ENCODE measurements around the gene ZNF48. TPM values are rescaled to one million over a fixed set of nuclear protein-coding genes. Genes with fewer than 3 reads are reported as not detected.

The ZNF48 gene
- total RNA-seq, 2 donors from 2014 or later: 5.4 to 6.4 TPM

DNA sequence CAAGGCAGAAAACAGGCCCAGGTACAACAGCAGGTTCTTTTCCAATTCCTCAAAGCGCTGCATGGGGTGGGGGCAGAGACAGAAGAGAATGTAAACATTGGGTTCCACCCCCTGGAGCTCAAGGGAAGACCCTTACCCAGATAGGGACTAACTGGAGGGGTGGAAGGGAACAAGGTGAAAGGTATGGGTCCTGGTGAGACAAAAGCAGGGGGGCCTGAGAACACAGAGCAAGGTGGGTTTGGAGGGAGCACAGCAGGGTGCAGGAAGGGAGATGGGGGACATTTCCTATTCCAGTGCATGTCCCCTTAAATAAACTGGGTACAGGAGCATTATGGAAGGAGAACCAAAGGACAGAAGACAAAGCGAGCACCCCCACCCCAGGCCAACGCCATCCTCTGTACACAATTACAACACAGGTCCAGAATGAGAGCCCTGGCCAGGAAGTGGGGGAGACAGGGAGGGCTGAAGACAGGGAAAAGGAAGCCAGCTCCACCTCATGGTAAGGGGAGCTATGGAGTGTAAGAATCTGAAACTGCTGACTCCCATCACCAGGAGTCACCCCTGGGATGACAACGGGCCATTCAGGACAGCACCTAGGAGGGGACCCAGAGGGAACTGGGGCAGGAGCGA, 38.0 kb upstream of the ZNF48 start:
- intact Hi-C loops (cut with DNase I): loop anchor here in 1 of 2 donors (10.0 kb wide), 1 partner anchor 48 kb away; the partner anchor contains the start of gene ZNF771
- ATAC-seq (no peak), DNase-seq (no peak)

- intact Hi-C loops (cut with DNase I): loop anchor here in 1 of 2 donors (10.0 kb wide), 1 partner anchor 47 kb away; the partner anchor contains the start of gene ZNF771
These were observed 37.3 kb upstream of the ZNF48 start for GRCh38 chr16:30357715-30358576.

DNA sequence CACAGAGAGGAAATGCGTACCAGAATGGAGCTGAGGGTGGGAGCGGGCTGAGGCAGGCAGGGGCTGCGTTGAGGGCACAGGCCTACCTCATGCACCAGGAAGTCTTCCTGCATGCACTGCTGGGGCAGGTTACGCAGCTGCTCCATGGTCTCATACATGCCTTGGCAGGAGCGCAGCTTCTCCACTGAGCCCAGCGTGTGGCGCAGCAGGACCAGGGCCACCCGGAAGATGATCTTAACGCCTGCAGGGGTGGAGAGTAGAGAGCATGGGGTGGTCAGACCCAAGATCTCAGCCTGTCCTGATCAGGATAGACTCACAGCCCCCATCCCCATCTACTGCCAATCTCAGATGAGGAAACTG, 36.7 kb upstream of the ZNF48 start:
- intact Hi-C loops (cut with DNase I): loop anchor here in 1 of 2 donors (10.0 kb wide), 1 partner anchor 46 kb away; the partner anchor contains the start of gene ZNF771
- no peak for ATAC-seq
- DNase-seq: no peak

More at GRCh38 chr16:30357715-30358576, 37.3 kb upstream of the ZNF48 start:
- ATAC-seq: no peak
- DNase-seq: no peak

- intact Hi-C loops (cut with DNase I): loop anchor here in 1 of 2 donors (10.0 kb wide), 1 partner anchor 46 kb away; the partner anchor contains the start of gene ZNF771
- ATAC-seq (no peak), DNase-seq (no peak)
These were observed 36.0 kb upstream of the ZNF48 start for GRCh38 chr16:30358990-30359870.

GRCh38 chr16:30359871-30360170, 35.4 kb upstream of the ZNF48 start:
- no peak for ATAC-seq
- intact Hi-C loops (cut with DNase I): loop anchor here in 1 of 2 donors (10.0 kb wide), 1 partner anchor 45 kb away; the partner anchor contains the start of gene ZNF771
- DNase-seq: no peak

DNA sequence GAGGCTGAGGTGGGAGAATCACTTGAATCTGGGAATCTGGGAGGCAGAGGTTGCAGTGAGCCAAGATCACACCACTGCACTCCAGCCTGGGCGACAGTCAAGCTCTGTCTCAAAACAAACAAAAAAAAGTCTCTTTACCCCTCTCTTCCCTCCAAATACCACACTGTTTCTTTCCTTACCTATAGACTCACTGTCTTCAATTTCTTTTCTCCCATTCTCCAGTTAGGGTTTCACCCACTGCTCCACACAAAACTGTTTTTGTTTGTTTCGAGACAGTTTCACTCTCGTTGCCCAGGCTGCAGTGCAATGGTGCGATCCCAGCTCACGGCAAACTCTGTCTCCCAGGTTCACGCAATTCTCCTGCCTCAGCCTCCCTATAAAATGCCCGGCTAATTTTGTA, 34.0 kb upstream of the ZNF48 start:
- intact Hi-C loops (cut with DNase I): no loop called here
- DNase-seq: no peak
- ATAC-seq: no peak

- no peak for ATAC-seq
- no peak for DNase-seq
- intact Hi-C loops (cut with DNase I): no loop called here
These were observed 30.0 kb upstream of the ZNF48 start for GRCh38 chr16:30365200-30365599.

DNA sequence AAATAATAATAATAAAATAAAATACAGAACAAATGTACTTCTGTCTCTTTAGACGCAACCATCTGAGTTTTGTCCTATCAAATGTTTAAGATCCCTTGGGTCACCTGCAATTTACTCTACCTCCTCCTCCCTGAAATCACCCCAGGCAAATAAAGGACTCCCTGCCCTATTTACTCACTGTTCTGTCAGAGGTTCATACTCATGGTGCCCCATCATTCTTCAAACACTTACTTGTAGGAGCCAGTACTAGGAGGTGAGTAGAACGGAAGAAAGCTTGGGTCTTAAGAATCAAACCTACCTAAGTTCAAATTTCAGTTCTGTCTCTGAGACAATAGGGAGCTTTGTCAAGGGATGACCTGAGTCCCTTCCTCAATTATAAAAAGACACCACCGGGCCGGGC, 28.7 kb upstream of the ZNF48 start:
- intact Hi-C loops (cut with DNase I): no loop called here

GRCh38 chr16:30367349-30368009, 27.7 kb upstream of the ZNF48 start:
- no peak for ATAC-seq
- no peak for DNase-seq
- intact Hi-C loops (cut with DNase I): no loop called here

More for the DNA sequence above, 28.7 kb upstream of the ZNF48 start:
- ATAC-seq: no peak
- no peak for DNase-seq

DNA sequence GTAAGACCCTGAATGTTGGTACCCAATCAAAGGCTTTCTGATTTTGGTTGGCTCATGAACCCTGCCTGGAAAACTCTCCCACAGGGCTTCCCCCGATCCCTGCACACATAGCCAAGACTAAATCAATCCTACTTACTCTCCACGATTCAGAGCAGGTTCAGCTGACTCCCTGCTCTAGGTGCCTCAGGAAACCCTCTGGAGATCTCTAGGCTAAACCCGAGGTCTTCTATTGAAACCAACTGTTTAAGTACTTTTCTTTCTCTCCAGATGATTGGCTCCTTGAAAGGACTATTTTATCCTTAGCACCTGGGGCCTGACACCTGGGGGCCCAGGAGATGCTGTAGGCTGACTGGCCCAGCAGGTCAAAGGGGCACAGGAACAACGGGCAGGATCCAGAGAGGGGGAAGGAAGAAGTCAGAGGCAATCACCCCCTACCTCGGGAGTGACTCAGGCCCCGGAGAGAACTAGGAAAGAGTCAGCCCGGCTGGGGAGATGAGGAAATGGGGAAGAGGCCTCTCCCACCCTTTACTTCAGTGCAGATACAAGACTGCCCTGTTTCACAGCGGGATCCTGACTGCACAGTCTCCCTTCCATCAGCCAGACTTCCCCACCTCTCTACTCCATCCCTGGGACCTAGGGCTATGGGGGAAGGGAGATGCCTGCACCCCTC, 27.0 kb upstream of the ZNF48 start:
- intact Hi-C loops (cut with DNase I): no loop called here
- ATAC-seq (no peak), DNase-seq (peak; percentile 55)

- DNase-seq (no peak), ATAC-seq (no peak)
- intact Hi-C loops (cut with DNase I): no loop called here
These were observed 26.5 kb upstream of the ZNF48 start for GRCh38 chr16:30368792-30369090.

DNA sequence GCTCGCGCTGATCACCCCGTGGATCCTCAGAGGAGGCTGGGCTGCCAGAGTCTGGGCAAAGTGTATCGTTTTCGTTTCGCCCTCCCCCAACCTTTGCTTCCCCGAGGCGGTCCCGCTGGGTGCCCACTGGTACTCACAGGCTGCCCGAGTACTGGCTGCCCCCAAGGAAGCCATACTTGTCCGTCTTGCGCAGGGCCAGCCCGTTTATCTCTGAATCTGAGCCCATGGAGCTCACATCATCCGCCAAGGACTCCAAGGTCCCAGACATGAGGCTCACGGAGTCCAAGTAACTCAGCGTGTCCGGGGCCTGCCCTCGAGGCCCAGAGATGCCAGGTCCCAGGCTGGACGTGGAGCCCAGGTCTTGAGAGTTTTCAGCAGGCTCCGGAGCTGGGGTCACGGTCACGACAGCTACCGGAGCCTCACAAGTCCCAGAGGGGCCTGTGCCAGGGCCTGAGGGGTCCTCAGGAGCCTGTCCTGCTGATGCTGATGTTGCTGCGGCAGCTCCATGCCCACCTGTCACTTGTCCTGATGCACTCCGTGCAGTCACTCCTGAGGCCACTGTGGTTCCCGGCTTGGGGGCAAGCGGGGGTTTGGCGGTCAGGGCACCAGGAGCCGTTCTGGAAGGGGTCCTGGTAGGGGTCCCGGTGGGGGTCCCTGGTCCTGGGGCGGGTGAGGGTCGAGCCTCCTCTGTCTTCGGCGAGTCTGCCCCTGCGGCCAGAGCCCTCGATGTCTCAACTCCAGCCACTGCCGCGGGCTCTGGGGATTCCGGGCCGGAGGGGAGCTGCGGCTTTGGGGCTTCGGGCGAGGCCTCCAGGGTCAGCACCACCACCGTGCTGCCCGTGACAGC, 25.9 kb upstream of the ZNF48 start:
- ATAC-seq: no peak
- no peak for DNase-seq
- intact Hi-C loops (cut with DNase I): no loop called here

GRCh38 chr16:30369938-30370455, 25.2 kb upstream of the ZNF48 start:
- ATAC-seq: peak in 1 of 2 donors; percentile 6
- DNase-seq: no peak
- intact Hi-C loops (cut with DNase I): loop anchor here in 1 of 2 donors (5.0 kb wide), 1 partner anchor 37 kb away; the partner anchor contains the start of gene ZNF771

GRCh38 chr16:30370456-30371247, 24.6 kb upstream of the ZNF48 start, which contains the start of gene TBC1D10B:
TSS of gene TBC1D10B (minus strand) at chr16:30370494. CDS start at chr16:30370183, 311 bp downstream.
- intact Hi-C loops (cut with DNase I): loop anchor here in 1 of 2 donors (5.0 kb wide), 1 partner anchor 37 kb away; the partner anchor contains the start of gene ZNF771
- DNase-seq (peak; percentile 98), ATAC-seq (peak; percentile 89 to 95)

GRCh38 chr16:30371248-30371816, 23.9 kb upstream of the ZNF48 start:
- DNase-seq: no peak
- no peak for ATAC-seq
- intact Hi-C loops (cut with DNase I): loop anchor here in 1 of 2 donors (5.0 kb wide), 1 partner anchor 36 kb away; the partner anchor contains the start of gene ZNF771
